GM23248 (cell line): Measurements from ENCODE around the gene TPM4.

Experiments
- EZH2 ChIP-seq: fragments of 200-600 bp; sonication (generic); IDR thresholded peaks from 2 replicates; pipeline ENCODE4 v1.6.1; 2018; ENCODE audit warnings: antibody characterized with exemption, mild to moderate bottlenecking; ENCODE audit not compliant: insufficient read depth, poor library complexity, severe bottlenecking
- EZH2phosphoT487 ChIP-seq: fragments of 200-600 bp; sonication (generic); IDR thresholded peaks from 2 replicates; pipeline ENCODE4 v1.6.1; 2018; ENCODE audit warnings: antibody characterized with exemption, moderate library complexity, mild to moderate bottlenecking, low read depth; ENCODE audit not compliant: insufficient read depth

- no peak for TF ChIP-seq EZH2phosphoT487
- TF ChIP-seq EZH2 = no peak
These were observed 6.4 kb upstream of the TPM4 start for GRCh38 chr19:16069813-16070365.
